Measurements from ENCODE around the gene DAPK1.

DNA sequence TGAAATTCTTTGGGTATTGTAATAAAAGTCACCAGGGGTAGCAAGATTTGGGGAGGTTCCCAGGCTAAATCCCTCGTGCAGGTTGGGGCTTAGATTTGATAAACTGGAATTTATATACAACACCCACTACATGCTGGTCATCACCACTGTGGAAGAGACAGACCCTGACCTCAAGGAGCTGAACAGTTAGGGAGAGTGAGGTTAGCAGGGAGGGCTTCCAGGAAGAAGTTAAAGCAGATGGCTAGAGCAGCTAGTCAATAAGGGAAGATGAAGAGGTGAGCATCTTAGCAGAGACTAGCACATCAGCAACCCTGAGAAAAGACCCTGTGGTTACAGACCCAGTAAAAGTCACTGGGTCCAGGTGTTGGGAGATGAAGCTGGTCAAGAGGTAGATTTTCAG, 234.7 kb downstream of the DAPK1 start:
- TF ChIP-seq SMC3 (conservative IDR thresholded peaks at IDR 0.05; ENCODE audit: poor library complexity) (no peak), TAF1 (IDR thresholded peaks at IDR 0.05; ENCODE audit: low read depth) (no peak), RAD21 (conservative IDR thresholded peaks at IDR 0.05) (no peak), POLR2AphosphoS5 (IDR thresholded peaks at IDR 0.05) (no peak), EP300 (conservative IDR thresholded peaks at IDR 0.05; ENCODE audit: poor library complexity, severe bottlenecking) (no peak), EZH2 (IDR thresholded peaks at IDR 0.05; ENCODE audit: borderline replicate concordance, insufficient read depth, low read length, poor library complexity, severe bottlenecking) (no peak)
- TF ChIP-seq, protein P1, sequence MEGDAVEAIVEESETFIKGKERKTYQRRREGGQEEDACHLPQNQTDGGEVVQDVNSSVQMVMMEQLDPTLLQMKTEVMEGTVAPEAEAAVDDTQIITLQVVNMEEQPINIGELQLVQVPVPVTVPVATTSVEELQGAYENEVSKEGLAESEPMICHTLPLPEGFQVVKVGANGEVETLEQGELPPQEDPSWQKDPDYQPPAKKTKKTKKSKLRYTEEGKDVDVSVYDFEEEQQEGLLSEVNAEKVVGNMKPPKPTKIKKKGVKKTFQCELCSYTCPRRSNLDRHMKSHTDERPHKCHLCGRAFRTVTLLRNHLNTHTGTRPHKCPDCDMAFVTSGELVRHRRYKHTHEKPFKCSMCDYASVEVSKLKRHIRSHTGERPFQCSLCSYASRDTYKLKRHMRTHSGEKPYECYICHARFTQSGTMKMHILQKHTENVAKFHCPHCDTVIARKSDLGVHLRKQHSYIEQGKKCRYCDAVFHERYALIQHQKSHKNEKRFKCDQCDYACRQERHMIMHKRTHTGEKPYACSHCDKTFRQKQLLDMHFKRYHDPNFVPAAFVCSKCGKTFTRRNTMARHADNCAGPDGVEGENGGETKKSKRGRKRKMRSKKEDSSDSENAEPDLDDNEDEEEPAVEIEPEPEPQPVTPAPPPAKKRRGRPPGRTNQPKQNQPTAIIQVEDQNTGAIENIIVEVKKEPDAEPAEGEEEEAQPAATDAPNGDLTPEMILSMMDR (IDR thresholded peaks at IDR 0.05; ENCODE audit: poor library complexity, severe bottlenecking): no peak
